ENCODE results near the gene DLGAP1. TPM values are rescaled to one million over a fixed set of nuclear protein-coding genes. Genes with fewer than 3 reads are reported as not detected.
"Not testable (repeated sequence)": the region's sequence is repeated elsewhere in the genome, so short reads cannot be mapped to it uniquely, and the experiment has no call there.

Gene DLGAP1
- total RNA-seq, 1 experiment from 2014 or later: 23.0 TPM

GRCh38 chr18:3583873-3584247, 871.2 kb downstream of the DLGAP1 start:
- no peaks in the 10 kb centered on the region for H3K27me3 Mint-ChIP-seq (ENCODE audit: low read depth)
- TF ChIP-seq TP53 (CRISPR knock-in tag; IDR thresholded peaks at IDR 0.05) (no peak), ZNF671 (CRISPR knock-in tag; IDR thresholded peaks at IDR 0.05) (no peak), SMAD4 (CRISPR knock-in tag; IDR thresholded peaks at IDR 0.05) (no peak), AR (CRISPR knock-in tag; IDR thresholded peaks at IDR 0.05) (no peak)
- peaks cover 63% of the 10 kb centered on the region for H3K4me1 Mint-ChIP-seq
- ChIA-PET POLR2A (no interaction called here), CTCF (interaction anchor here (0.7 to 3.3 kb wide), 5 partner anchors 9 to 129 kb away, joined by 4 to 57 read pairs (median 26); no protein-coding TSS in a partner anchor)
- H3K9me3 Mint-ChIP-seq: peaks cover 6% of the 10 kb centered on the region
- peaks cover 7% of the 10 kb centered on the region for H3K36me3 Mint-ChIP-seq
- DNase-seq (ENCODE audit: low spot score) (no peak), ATAC-seq (no peak)
- H3K4me3 Mint-ChIP-seq: no peak overlapping the region
- H3K27ac Mint-ChIP-seq: no peak overlapping the region

- 0 out of 2 replicates have a peak, but pooled peaks have one; percentile 37 for TF ChIP-seq ZNF512 (CRISPR knock-in tag; IDR thresholded peaks at IDR 0.05; ENCODE audit: borderline replicate concordance)
- Mint-ChIP-seq H3K4me1 (peaks cover 63% of the 10 kb centered on the region), H3K27ac (peak overlapping the region; percentile 25)
- H3K9me3 Mint-ChIP-seq; ATAC-seq; POLR2A ChIA-PET; DNase-seq (ENCODE audit: low spot score); H3K27me3 Mint-ChIP-seq (ENCODE audit: low read depth); H3K4me3 Mint-ChIP-seq; H3K36me3 Mint-ChIP-seq: not testable (repeated sequence)
- CTCF ChIA-PET: interaction anchor here (0.7 to 3.3 kb wide), 5 partner anchors 8 to 128 kb away, joined by 3 to 57 read pairs (median 19); no protein-coding TSS in a partner anchor
Observed at GRCh38 chr18:3583106-3583872, 871.8 kb downstream of the DLGAP1 start.

GRCh38 chr18:3581890-3582289, 873.2 kb downstream of the DLGAP1 start:
- ATAC-seq (no peak), DNase-seq (ENCODE audit: low spot score) (no peak)
- Mint-ChIP-seq H3K9me3 (no peaks in the 10 kb centered on the region), H3K27ac (no peak overlapping the region; the same call in 1 of the 2 replicates), H3K4me1 (peaks cover 66% of the 10 kb centered on the region), H3K4me3 (no peak overlapping the region), H3K36me3 (peaks cover 3% of the 10 kb centered on the region; the same call in 1 of the 2 replicates), H3K27me3 (ENCODE audit: low read depth) (no peaks in the 10 kb centered on the region)
- TF ChIP-seq ESRRA (CRISPR knock-in tag; IDR thresholded peaks at IDR 0.05; ENCODE audit: borderline replicate concordance): no peak
- TF ChIP-seq MXD4 (CRISPR knock-in tag; IDR thresholded peaks at IDR 0.05; ENCODE audit: borderline replicate concordance): no peak
- no peak for TF ChIP-seq USF1 (CRISPR knock-in tag; IDR thresholded peaks at IDR 0.05)
- TF ChIP-seq ARID4B (CRISPR knock-in tag; IDR thresholded peaks at IDR 0.05; ENCODE audit: borderline replicate concordance): no peak
- TF ChIP-seq TP53 (CRISPR knock-in tag; IDR thresholded peaks at IDR 0.05): no peak
- TF ChIP-seq AFF4 (CRISPR knock-in tag; IDR thresholded peaks at IDR 0.05; ENCODE audit: borderline replicate concordance): no peak
- no peak for TF ChIP-seq ZMAT4 (CRISPR knock-in tag; IDR thresholded peaks at IDR 0.05)
- no peak for TF ChIP-seq ATF2 (CRISPR knock-in tag; IDR thresholded peaks at IDR 0.05; ENCODE audit: borderline replicate concordance, low read depth)
- POLR2A ChIA-PET: no interaction called here
- CTCF ChIA-PET: no interaction called here

Measured in WTC11 (cell line).